GM12878 (cell line): ENCODE measurements around the gene MYLK4.
A peak's percentile ranks its signal among the peaks of the same experiment; 100 is the strongest.

Experiments
- ATF3 ChIP-seq: IDR thresholded peaks from 2 replicates; pipeline ENCODE4 v1.6.1; 2011; ENCODE audit warnings: low read depth, mild to moderate bottlenecking, low read length, moderate library complexity, borderline replicate concordance; ENCODE audit errors: extremely low read depth
- CEBPZ ChIP-seq: fragments of 150-350 bp; IDR thresholded peaks from 2 replicates; pipeline ENCODE4 v1.6.1; 2016; ENCODE audit warnings: low read depth, low read length
- ELK1 ChIP-seq: IDR thresholded peaks from 2 replicates; pipeline ENCODE4 v1.6.1; 2012; ENCODE audit warnings: low read depth, low read length, improper control_type of control experiment
- HDAC6 ChIP-seq: fragments of 200-600 bp; sonication (generic); IDR thresholded peaks from one replicate; pipeline ENCODE4 v1.8.0; 2017; ENCODE audit warnings: antibody characterized with exemption; ENCODE audit not compliant: unreplicated experiment
- POLR2A ChIP-seq: IDR thresholded peaks from 2 replicates; pipeline ENCODE4 v1.6.1; 2011; ENCODE audit warnings: low read depth, mild to moderate bottlenecking, low read length
- RAD21 ChIP-seq: IDR thresholded peaks from 2 replicates; pipeline ENCODE4 v1.6.1; 2011; ENCODE audit warnings: mild to moderate bottlenecking, low read depth, low read length, moderate library complexity; ENCODE audit not compliant: insufficient read depth
- RAD51 ChIP-seq: fragments of 450-650 bp; IDR thresholded peaks from 2 replicates; pipeline ENCODE4 v1.6.1; 2016; ENCODE audit warnings: moderate library complexity, mild to moderate bottlenecking, inconsistent platforms
- RBBP5 ChIP-seq: fragments of 200-600 bp; sonication (generic); conservative IDR thresholded peaks from 2 replicates; pipeline ENCODE4 v1.6.1; 2016
- USF2 ChIP-seq: IDR thresholded peaks from 2 replicates; pipeline ENCODE4 v1.6.1; 2011; ENCODE audit warnings: low read depth, low read length, improper control_type of control experiment, borderline replicate concordance
- ZBED1 ChIP-seq: IDR thresholded peaks from 2 replicates; pipeline ENCODE4 v1.6.1; 2016; ENCODE audit warnings: borderline replicate concordance
- ZNF687 ChIP-seq: fragments of 450-650 bp; IDR thresholded peaks from 2 replicates; pipeline ENCODE4 v1.6.1; 2017; ENCODE audit warnings: mild to moderate bottlenecking, moderate library complexity

- TF ChIP-seq RBBP5 (no peak), RAD21 (no peak), CEBPZ (no peak), RAD51 (no peak), USF2 (no peak), ZNF687 (no peak), HDAC6 (no peak), ATF3 (no peak), POLR2A (0 out of 2 replicates have a peak, but pooled peaks have one; percentile 40), ZBED1 (no peak), ELK1 (no peak)
Measured at GRCh38 chr6:2725999-2726567, 24.6 kb downstream of the MYLK4 start.
